Left lobe of liver (tissue), 2 donors: ENCODE measurements around the gene YJU2. TPM values are rescaled to one million over a fixed set of nuclear protein-coding genes. Genes with fewer than 3 reads are reported as not detected.
A peak's percentile ranks its signal among the peaks of the same experiment; 100 is the strongest.
"Not testable (repeated sequence)": the region's sequence is repeated elsewhere in the genome, so short reads cannot be mapped to it uniquely, and the experiment has no call there.

ENCODE experiments used
- ATAC-seq: fragments of 200-7000 bp; cut with Tn5 transposase; one replicate; pipeline ENCODE4 v1.9.1; 2020; ENCODE audit warnings: mild to moderate bottlenecking, moderate library complexity
- DNase-seq: peaks from one replicate; pipeline ENCODE4 v3.0.0-alpha.2; 2020; ENCODE audit warnings: low spot score
- total RNA-seq: library from RNA; stranded (reverse); gene quantifications from one replicate; pipeline ENCODE4 v1.2.1, GENCODE V29; 2021
- donor health status: DM: no; HTN: no; CAD: no; lungs with moderate emphysema.
- donor health status: DM: no; HTN: yes; CAD: no.

The YJU2 gene
- total RNA-seq, 1 donor from 2014 or later: 8.1 TPM

GRCh38 chr19:4227771-4228170 is 19.1 kb upstream of the YJU2 start:
- ATAC-seq (no peak), DNase-seq (no peak)

GRCh38 chr19:4228765-4229178 is 18.1 kb upstream of the YJU2 start:
- DNase-seq (no peak), ATAC-seq (no peak)

GRCh38 chr19:4229179-4229931 is 17.5 kb upstream of the YJU2 start, which contains the start of gene EBI3:
TSS of gene EBI3 (plus strand) at chr19:4229523. CDS start at chr19:4229551, 28 bp downstream.
- DNase-seq (no peak), ATAC-seq (peak; percentile 58)

GRCh38 chr19:4230237-4230636 is 16.6 kb upstream of the YJU2 start:
- ATAC-seq, DNase-seq: not testable (repeated sequence)

- not testable (repeated sequence) for DNase-seq
These were observed 15.4 kb upstream of the YJU2 start for GRCh38 chr19:4231521-4231920.

GRCh38 chr19:4232139-4232538 is 14.7 kb upstream of the YJU2 start:
- not testable (repeated sequence) for ATAC-seq, DNase-seq

More at GRCh38 chr19:4231521-4231920, 15.4 kb upstream of the YJU2 start:
- not testable (repeated sequence) for ATAC-seq

- ATAC-seq (no peak), DNase-seq (no peak)
These were observed 14.1 kb upstream of the YJU2 start for GRCh38 chr19:4232614-4233281.

- DNase-seq: peak; percentile 52
- ATAC-seq: peak; percentile 64
These were observed 13.5 kb upstream of the YJU2 start for GRCh38 chr19:4233282-4233853.

GRCh38 chr19:4234142-4234861 is 12.6 kb upstream of the YJU2 start:
- DNase-seq: no peak
- no peak for ATAC-seq

GRCh38 chr19:4234862-4235201 is 12.0 kb upstream of the YJU2 start:
- ATAC-seq (no peak), DNase-seq (no peak)

GRCh38 chr19:4237510-4237909 is 9.4 kb upstream of the YJU2 start:
- DNase-seq: not testable (repeated sequence)

GRCh38 chr19:4238831-4239230 is 8.0 kb upstream of the YJU2 start:
- DNase-seq (no peak), ATAC-seq (no peak)

More at GRCh38 chr19:4237510-4237909, 9.4 kb upstream of the YJU2 start:
- ATAC-seq: not testable (repeated sequence)

GRCh38 chr19:4241824-4242430 is 5.0 kb upstream of the YJU2 start:
- ATAC-seq (no peak), DNase-seq (no peak)

- ATAC-seq, DNase-seq: not testable (repeated sequence)
These were observed 942 bp upstream of the YJU2 start for GRCh38 chr19:4245938-4246337.

- no peak for ATAC-seq
- DNase-seq: no peak
These were observed 9.7 kb downstream of the YJU2 start for GRCh38 chr19:4256563-4256962.

GRCh38 chr19:4257025-4257424 is 10.1 kb downstream of the YJU2 start:
- no peak for ATAC-seq
- DNase-seq: no peak

- no peak for ATAC-seq
These were observed 11.3 kb downstream of the YJU2 start for GRCh38 chr19:4258181-4258580.

GRCh38 chr19:4260613-4261191 is 13.8 kb downstream of the YJU2 start:
- DNase-seq (no peak), ATAC-seq (no peak)

More at GRCh38 chr19:4258181-4258580, 11.3 kb downstream of the YJU2 start:
- no peak for DNase-seq

GRCh38 chr19:4264812-4265211 is 17.9 kb downstream of the YJU2 start:
- ATAC-seq: no peak

GRCh38 chr19:4266253-4267000 is 19.5 kb downstream of the YJU2 start:
- ATAC-seq (no peak), DNase-seq (no peak)

More at GRCh38 chr19:4264812-4265211, 17.9 kb downstream of the YJU2 start:
- DNase-seq: no peak
